B cell (primary cell): ENCODE results near the gene RIMS3.

Source experiments
- EZH2 ChIP-seq: IDR thresholded peaks from 2 replicates; pipeline ENCODE4 v1.6.1; 2012; ENCODE audit warnings: borderline replicate concordance, low read depth, mild to moderate bottlenecking, moderate library complexity, low read length; ENCODE audit not compliant: insufficient read depth, poor library complexity, severe bottlenecking
- TF ChIP-seq, protein P1 (sequence below): fragments of 200-600 bp; IDR thresholded peaks from one replicate; pipeline ENCODE4 v1.8.0; 2022; ENCODE audit warnings: antibody characterized with exemption, mild to moderate bottlenecking

GRCh38 chr1:40634901-40635655 is 30.4 kb downstream of the RIMS3 start:
- TF ChIP-seq, protein P1, sequence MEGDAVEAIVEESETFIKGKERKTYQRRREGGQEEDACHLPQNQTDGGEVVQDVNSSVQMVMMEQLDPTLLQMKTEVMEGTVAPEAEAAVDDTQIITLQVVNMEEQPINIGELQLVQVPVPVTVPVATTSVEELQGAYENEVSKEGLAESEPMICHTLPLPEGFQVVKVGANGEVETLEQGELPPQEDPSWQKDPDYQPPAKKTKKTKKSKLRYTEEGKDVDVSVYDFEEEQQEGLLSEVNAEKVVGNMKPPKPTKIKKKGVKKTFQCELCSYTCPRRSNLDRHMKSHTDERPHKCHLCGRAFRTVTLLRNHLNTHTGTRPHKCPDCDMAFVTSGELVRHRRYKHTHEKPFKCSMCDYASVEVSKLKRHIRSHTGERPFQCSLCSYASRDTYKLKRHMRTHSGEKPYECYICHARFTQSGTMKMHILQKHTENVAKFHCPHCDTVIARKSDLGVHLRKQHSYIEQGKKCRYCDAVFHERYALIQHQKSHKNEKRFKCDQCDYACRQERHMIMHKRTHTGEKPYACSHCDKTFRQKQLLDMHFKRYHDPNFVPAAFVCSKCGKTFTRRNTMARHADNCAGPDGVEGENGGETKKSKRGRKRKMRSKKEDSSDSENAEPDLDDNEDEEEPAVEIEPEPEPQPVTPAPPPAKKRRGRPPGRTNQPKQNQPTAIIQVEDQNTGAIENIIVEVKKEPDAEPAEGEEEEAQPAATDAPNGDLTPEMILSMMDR, result no peak
- TF ChIP-seq EZH2, result no peak
